HepG2 (cell line): ENCODE results near the gene STEAP2. TPM values are rescaled to one million over a fixed set of nuclear protein-coding genes. Genes with fewer than 3 reads are reported as not detected.

Experiments used
- CBX2 ChIP-seq, 2 experiments: fragments of 200-600 bp in 1 of 2; sonication (generic); formaldehyde crosslinking in 1 of 2; IDR thresholded peaks; 2 replicates each; pipeline versions ENCODE4 v1.7.0 to v1.8.1; 2018 to 2022; ENCODE audit warnings: low read depth in 2 of 2, low read length in 1 of 2, mild to moderate bottlenecking in 1 of 2, missing genetic modification reagents in 1 of 2
- HES4 ChIP-seq: sonication (generic); formaldehyde crosslinking; IDR thresholded peaks from 2 replicates; pipeline ENCODE4 v1.9.0; 2021; ENCODE audit warnings: mild to moderate bottlenecking, missing genetic modification reagents, borderline replicate concordance
- HNF4G ChIP-seq, 2 experiments: sonication (generic) in 1 of 2; formaldehyde crosslinking in 1 of 2; IDR thresholded peaks; 2 replicates each; pipeline versions ENCODE4 v1.4.0 to v1.6.1; 2011 to 2020; ENCODE audit warnings: borderline replicate concordance in 2 of 2, low read depth in 2 of 2, mild to moderate bottlenecking in 2 of 2, low read length in 1 of 2, missing genetic modification reagents in 1 of 2, moderate library complexity in 1 of 2
- PATZ1 ChIP-seq: sonication (generic); formaldehyde crosslinking; IDR thresholded peaks from 2 replicates; pipeline ENCODE4 v1.4.0; 2020; ENCODE audit warnings: missing genetic modification reagents
- PITX1 ChIP-seq: sonication (generic); formaldehyde crosslinking; IDR thresholded peaks from 2 replicates; pipeline ENCODE4 v1.5.1; 2020; ENCODE audit warnings: mild to moderate bottlenecking, missing genetic modification reagents
- POGK ChIP-seq: sonication (generic); formaldehyde crosslinking; conservative IDR thresholded peaks from 2 replicates; pipeline ENCODE4 v1.8.0; 2022; ENCODE audit warnings: mild to moderate bottlenecking, moderate library complexity, missing genetic modification reagents
- ZBTB34 ChIP-seq: sonication (generic); formaldehyde crosslinking; IDR thresholded peaks from 2 replicates; pipeline ENCODE4 v1.8.0; 2022; ENCODE audit warnings: mild to moderate bottlenecking, missing genetic modification reagents
- polyA plus RNA-seq, 8 experiments: library from polyadenylated mRNA; depleted of rRNA in 3 of 8; stranded (reverse) in 7 of 8; unstranded in 1 of 8; fragments of >200 nt; fragmentation: Illumina TruSeq in 4 of 8; extraction: Trizol in 4 of 8; gene quantifications; 2 replicates each; pipeline versions ENCODE4 v1.2.1 to v1.2.3, GENCODE V29; 2011 to 2016; ENCODE audit warnings: low read depth in 4 of 8, missing spikeins in 1 of 8, mixed read lengths in 1 of 8; ENCODE audit not compliant: insufficient read depth in 1 of 8
- total RNA-seq, 5 experiments: library from RNA; depleted of rRNA; stranded (reverse); fragments of >200 nt; fragmentation: Illumina TruSeq; extraction: Trizol; gene quantifications; 2 replicates each; pipeline ENCODE4 v1.2.3, GENCODE V29; 2016; ENCODE audit warnings: low read depth in 1 of 5

STEAP2 gene
- total and polyA plus RNA-seq, 2 of the 13 experiments (the other 11 are each of a cell fraction or from before 2014, with no cell fraction given) = 4.3 to 4.4 TPM

GRCh38 chr7:90267263-90267858 lies 55.8 kb downstream of the STEAP2 start (continued):
- TF ChIP-seq HNF4G (IDR thresholded peaks at IDR 0.05; ENCODE audit: borderline replicate concordance, low read depth, low read length) = no peak
- TF ChIP-seq HNF4G (CRISPR knock-in tag; IDR thresholded peaks at IDR 0.05; ENCODE audit: borderline replicate concordance, low read depth) = peak; percentile 21; the same call in 1 of the 2 replicates
- TF ChIP-seq POGK (CRISPR knock-in tag) = no peak
- no peak for TF ChIP-seq PITX1
- no peak for TF ChIP-seq ZBTB34
- TF ChIP-seq HES4 (CRISPR knock-in tag) = no peak
- TF ChIP-seq CBX2 (IDR thresholded peaks at IDR 0.05; ENCODE audit: low read depth, low read length) = no peak
- no peak for TF ChIP-seq CBX2 (CRISPR knock-in tag; IDR thresholded peaks at IDR 0.05; ENCODE audit: low read depth)
- TF ChIP-seq PATZ1 = peak; percentile 12; the same call in 1 of the 2 replicates
